GM23248 (cell line): Measurements from ENCODE around the gene CEP112.

Source experiments
- EZH2 ChIP-seq: fragments of 200-600 bp; sonication (generic); IDR thresholded peaks from 2 replicates; pipeline ENCODE4 v1.6.1; 2018; ENCODE audit warnings: antibody characterized with exemption, mild to moderate bottlenecking; ENCODE audit not compliant: insufficient read depth, poor library complexity, severe bottlenecking
- EZH2phosphoT487 ChIP-seq: fragments of 200-600 bp; sonication (generic); IDR thresholded peaks from 2 replicates; pipeline ENCODE4 v1.6.1; 2018; ENCODE audit warnings: antibody characterized with exemption, moderate library complexity, mild to moderate bottlenecking, low read depth; ENCODE audit not compliant: insufficient read depth

DNA sequence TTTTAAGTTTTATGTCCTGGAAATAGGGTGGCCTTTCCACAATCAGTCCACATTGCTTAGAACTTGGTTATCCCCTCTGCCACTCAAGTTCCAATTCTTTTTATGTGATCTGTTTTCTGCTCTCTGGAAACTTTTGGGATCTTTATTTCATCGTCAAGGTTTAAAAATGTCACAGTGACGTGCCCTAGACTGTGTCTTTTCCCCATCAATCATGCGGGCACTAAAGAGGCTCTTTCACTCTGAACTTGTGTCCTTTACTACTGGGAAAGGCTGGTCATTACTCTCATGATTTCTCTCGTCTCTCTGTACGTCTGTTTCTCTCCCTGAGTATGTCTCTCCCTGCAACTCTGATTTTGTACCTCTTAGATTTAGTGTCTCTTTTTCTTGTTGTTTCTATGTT is 440.7 kb downstream of the CEP112 start:
- TF ChIP-seq EZH2 (no peak), EZH2phosphoT487 (no peak)
